GM06990 (cell line): ENCODE results near the gene SLC2A4.

Experiments
- DNase-seq: peaks from one replicate; pipeline ENCODE4 v3.0.0-alpha.2; 2011; ENCODE audit not compliant: insufficient read length; ENCODE audit errors: extremely low read depth
- H3K27me3 ChIP-seq: replicated peaks from 2 replicates; pipeline ENCODE4 v1.6.0; 2011; ENCODE audit warnings: low read length; ENCODE audit not compliant: control insufficient read depth, insufficient read depth
- H3K36me3 ChIP-seq: 2 replicates; pipeline ENCODE4 v1.5.1; 2011; ENCODE audit warnings: low read length; ENCODE audit not compliant: control insufficient read depth, insufficient read depth
- H3K4me3 ChIP-seq: replicated peaks from 2 replicates; pipeline ENCODE4 v1.5.1; 2011; ENCODE audit warnings: low read depth, mild to moderate bottlenecking, control low read depth, low read length
- TF ChIP-seq, protein P1 (sequence below): IDR thresholded peaks from 2 replicates; pipeline ENCODE4 v1.5.1; 2011; ENCODE audit warnings: low read length, control low read depth, mild to moderate bottlenecking, inconsistent platforms; ENCODE audit not compliant: insufficient read depth, poor library complexity, severe bottlenecking

SLC2A4 gene

DNA sequence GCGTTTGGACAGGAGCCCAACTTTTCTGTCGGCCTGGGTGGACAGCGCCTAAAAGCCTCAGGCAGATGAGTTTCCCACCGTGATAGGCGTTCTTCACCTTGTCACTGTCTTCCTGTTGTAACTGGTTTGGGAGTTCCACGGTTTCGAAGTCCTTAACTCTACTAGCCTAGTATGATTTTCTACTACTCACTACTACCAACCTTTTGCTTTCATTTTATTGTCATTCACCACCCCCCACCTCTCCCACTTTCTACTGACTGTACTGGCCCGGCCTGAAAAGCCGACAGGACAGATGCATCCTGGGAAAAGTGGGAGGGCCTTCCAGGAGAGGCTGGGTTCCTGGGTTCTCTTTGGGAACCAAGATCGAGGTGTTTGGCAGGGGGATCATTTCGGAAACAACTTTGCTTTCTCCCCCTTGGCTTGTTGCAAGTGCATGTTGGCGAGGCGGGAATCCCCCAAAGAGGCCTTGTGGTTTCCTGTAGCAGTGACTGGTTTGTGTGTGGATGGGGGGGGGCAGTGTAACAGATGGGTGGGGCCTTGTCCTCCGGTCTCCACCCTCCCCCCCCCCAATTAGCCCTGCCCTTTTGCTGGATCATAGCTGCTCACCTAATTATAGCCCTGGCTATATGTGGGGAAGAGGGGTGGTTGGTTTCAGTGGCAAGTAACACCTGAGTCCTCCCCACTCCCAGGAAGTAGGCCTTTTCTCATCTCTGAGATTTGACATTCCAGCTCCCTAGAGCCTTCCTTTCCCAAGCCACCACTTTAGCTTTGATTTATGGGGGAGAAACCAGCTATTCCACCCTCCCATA lies 27.3 kb downstream of the SLC2A4 start:
- TF ChIP-seq, protein P1, sequence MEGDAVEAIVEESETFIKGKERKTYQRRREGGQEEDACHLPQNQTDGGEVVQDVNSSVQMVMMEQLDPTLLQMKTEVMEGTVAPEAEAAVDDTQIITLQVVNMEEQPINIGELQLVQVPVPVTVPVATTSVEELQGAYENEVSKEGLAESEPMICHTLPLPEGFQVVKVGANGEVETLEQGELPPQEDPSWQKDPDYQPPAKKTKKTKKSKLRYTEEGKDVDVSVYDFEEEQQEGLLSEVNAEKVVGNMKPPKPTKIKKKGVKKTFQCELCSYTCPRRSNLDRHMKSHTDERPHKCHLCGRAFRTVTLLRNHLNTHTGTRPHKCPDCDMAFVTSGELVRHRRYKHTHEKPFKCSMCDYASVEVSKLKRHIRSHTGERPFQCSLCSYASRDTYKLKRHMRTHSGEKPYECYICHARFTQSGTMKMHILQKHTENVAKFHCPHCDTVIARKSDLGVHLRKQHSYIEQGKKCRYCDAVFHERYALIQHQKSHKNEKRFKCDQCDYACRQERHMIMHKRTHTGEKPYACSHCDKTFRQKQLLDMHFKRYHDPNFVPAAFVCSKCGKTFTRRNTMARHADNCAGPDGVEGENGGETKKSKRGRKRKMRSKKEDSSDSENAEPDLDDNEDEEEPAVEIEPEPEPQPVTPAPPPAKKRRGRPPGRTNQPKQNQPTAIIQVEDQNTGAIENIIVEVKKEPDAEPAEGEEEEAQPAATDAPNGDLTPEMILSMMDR = no peak
- H3K4me3 ChIP-seq = peak overlapping the region; percentile 96
- peak; percentile 80 for DNase-seq
- H3K36me3 ChIP-seq = peaks cover 36% of the 10 kb centered on the region
- no peaks in the 10 kb centered on the region for H3K27me3 ChIP-seq

DNA sequence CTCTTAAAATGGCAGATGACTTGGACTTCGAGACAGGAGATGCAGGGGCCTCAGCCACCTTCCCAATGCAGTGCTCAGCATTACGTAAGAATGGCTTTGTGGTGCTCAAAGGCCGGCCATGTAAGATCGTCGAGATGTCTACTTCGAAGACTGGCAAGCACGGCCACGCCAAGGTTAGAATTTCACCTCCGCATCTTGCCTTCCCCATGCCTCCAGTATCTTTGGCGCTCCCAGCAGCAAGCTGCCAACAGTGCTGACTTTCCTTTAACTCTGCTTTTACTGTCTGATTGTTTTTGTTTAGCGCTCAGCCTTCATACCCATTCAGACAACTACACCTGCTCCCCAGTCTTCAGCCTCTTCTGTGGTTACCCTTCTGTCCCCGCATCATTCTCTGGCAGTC lies 28.1 kb downstream of the SLC2A4 start:
- no peak for DNase-seq
- H3K4me3 ChIP-seq = peak overlapping the region; percentile 96

DNA sequence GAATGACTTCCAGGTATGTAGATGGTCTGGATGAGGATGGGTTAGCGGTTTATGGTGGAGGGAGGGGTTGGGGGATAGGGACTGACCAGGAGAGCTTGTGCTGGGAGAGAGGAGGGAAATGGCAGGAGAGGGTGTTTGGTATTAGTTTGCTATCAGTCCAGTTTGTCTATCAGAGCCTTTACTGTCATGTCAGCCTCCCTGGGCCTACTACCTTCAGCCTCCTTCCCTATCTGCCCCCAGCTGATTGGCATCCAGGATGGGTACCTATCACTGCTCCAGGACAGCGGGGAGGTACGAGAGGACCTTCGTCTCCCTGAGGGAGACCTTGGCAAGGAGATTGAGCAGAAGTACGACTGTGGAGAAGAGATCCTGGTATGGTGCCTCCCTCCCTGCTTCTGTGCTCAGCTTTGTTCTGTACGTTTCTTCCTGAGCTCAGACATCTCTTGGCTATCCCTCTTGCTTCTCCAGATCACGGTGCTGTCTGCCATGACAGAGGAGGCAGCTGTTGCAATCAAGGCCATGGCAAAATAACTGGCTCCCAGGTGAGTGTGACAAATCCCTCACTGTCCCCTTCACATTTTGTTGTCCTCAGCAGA lies 29.7 kb downstream of the SLC2A4 start:
- no peaks in the 10 kb centered on the region for H3K27me3 ChIP-seq
- TF ChIP-seq, protein P1 = no peak
- DNase-seq = no peak
- H3K4me3 ChIP-seq = no peak overlapping the region
- peaks cover 41% of the 10 kb centered on the region for H3K36me3 ChIP-seq

More for the DNA sequence above, 28.1 kb downstream of the SLC2A4 start:
- TF ChIP-seq, protein P1 = no peak
- Histone ChIP-seq H3K27me3 (no peaks in the 10 kb centered on the region), H3K36me3 (peaks cover 38% of the 10 kb centered on the region)

DNA sequence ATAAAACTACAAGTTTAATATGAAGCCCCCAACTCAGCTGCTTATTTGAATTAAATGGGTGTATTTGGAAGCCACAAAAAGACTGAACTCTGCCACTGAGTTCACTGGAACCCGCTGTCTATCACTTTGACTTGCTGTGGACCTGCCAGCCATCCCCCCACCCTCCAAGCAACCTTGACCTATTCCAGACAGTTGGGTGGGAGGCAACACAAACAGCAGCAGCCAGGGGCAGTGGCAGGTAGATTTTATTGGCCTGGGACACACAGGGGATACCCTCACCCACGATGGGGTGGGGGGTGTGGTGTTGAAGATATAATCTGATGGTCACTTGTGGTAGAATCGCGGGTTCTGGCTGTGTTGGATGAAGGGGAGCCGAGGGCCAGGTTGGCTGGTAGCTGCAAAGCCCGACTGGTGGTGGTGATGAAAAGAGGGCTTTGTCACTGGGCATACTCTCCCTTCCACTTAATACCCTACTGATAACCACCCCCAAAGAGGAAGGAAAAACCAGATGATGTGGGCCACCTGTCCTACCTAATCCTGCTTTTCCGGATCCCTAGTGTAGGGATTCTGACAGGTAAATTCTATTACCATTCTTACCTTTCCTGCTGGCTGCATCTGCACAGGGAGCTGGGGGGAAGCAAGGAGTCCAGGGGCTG lies 31.0 kb downstream of the SLC2A4 start:
- peaks cover 45% of the 10 kb centered on the region for H3K36me3 ChIP-seq
- H3K4me3 ChIP-seq = no peak overlapping the region
- TF ChIP-seq, protein P1 = no peak
- DNase-seq = no peak
- no peaks in the 10 kb centered on the region for H3K27me3 ChIP-seq

DNA sequence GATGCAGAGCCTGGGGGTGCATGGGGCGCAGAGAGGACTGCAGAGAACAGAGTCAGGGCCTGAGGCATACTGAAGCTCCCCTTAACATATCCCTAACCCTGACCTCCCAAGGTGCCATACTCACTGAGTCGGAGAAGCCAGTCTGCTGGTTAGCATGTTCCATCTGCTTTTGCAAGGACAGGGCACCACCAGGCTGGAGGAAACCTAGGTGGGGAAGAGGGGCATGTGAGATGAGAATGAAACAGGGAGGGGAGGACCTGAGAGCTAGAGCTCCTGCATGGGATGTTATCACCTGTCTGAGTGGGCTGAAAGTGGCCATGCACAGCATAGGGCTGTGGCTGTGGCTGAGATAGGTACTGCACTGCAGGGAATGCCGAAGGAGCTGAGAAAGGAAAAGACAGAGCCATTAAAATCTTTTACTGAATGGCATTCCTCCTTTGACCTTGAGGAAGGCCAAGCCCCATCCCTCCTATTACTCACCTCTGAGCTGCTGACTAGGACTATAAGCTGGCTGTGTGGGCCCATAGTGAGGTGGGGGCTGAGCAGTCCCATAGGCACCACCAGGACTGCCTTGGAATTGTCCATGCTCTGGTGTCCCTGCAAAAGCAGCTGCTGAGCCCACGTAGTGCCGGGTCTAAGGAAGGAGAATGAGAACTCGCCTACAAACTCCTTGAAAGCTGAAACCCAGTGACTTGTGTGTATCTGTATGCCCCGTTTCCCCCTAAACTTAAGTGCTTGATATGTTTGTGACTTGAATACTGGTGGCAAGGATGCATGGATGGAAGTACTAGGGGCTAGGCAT lies 31.8 kb downstream of the SLC2A4 start:
- Histone ChIP-seq H3K4me3 (no peak overlapping the region), H3K27me3 (no peaks in the 10 kb centered on the region), H3K36me3 (peaks cover 47% of the 10 kb centered on the region)
- DNase-seq = no peak
- TF ChIP-seq, protein P1 = no peak
